Measurements from ENCODE around the gene ISLR2.

The ISLR2 gene

GRCh38 chr15:74128785-74129585, 1.4 kb upstream of the ISLR2 start:
- DNase-seq (ENCODE audit: low read depth in 2 of 2), result no peak

- no peak for DNase-seq (ENCODE audit: low read depth in 2 of 2)
These were observed 716 bp upstream of the ISLR2 start for GRCh38 chr15:74129586-74130154.

- DNase-seq (ENCODE audit: low read depth in 2 of 2), result no peak
These were observed 652 bp downstream of the ISLR2 start for GRCh38 chr15:74130849-74131627.

GRCh38 chr15:74131628-74132413, 1.4 kb downstream of the ISLR2 start:
- DNase-seq (ENCODE audit: low read depth in 2 of 2), result no peak

GRCh38 chr15:74132681-74133651, 2.6 kb downstream of the ISLR2 start:
- DNase-seq (ENCODE audit: low read depth in 2 of 2), result no peak

- no peak for DNase-seq (ENCODE audit: low read depth in 2 of 2)
These were observed 3.5 kb downstream of the ISLR2 start for GRCh38 chr15:74133694-74134386.

GRCh38 chr15:74134387-74135027, 4.1 kb downstream of the ISLR2 start:
- DNase-seq (ENCODE audit: low read depth in 2 of 2), result no peak

- DNase-seq (ENCODE audit: low read depth in 2 of 2), result no peak
These were observed 4.7 kb downstream of the ISLR2 start for GRCh38 chr15:74135041-74135565.

- DNase-seq (ENCODE audit: low read depth in 2 of 2), result no peak
These were observed 6.1 kb downstream of the ISLR2 start for GRCh38 chr15:74136540-74136813.

- DNase-seq (ENCODE audit: low read depth in 2 of 2), result no peak
These were observed 6.6 kb downstream of the ISLR2 start for GRCh38 chr15:74136814-74137536.

GRCh38 chr15:74137537-74137894, 7.1 kb downstream of the ISLR2 start:
- DNase-seq (ENCODE audit: low read depth in 2 of 2), result no peak

GRCh38 chr15:74138642-74139041, 8.3 kb downstream of the ISLR2 start:
- DNase-seq (ENCODE audit: low read depth in 2 of 2), result no peak

- no peak for DNase-seq (ENCODE audit: low read depth in 2 of 2)
These were observed 11.2 kb downstream of the ISLR2 start for GRCh38 chr15:74141591-74141990.

- no peak for DNase-seq (ENCODE audit: low read depth in 2 of 2)
These were observed 13.9 kb downstream of the ISLR2 start for GRCh38 chr15:74144153-74144775.

- no peak for DNase-seq (ENCODE audit: low read depth in 2 of 2)
These were observed 16.0 kb downstream of the ISLR2 start for GRCh38 chr15:74146277-74146800.

GRCh38 chr15:74147051-74147450, 16.7 kb downstream of the ISLR2 start:
- no peak for DNase-seq (ENCODE audit: low read depth in 2 of 2)

- no peak for DNase-seq (ENCODE audit: low read depth in 2 of 2)
These were observed 25.5 kb downstream of the ISLR2 start for GRCh38 chr15:74155766-74156417.

Measured in activated CD4-positive, alpha-beta T cell treated with anti-CD3 and anti-CD28 coated beads for 24 hours (primary cell).